ENCODE results near the gene TTC31.

- TF ChIP-seq CTCF (IDR thresholded peaks at IDR 0.05; ENCODE audit: low read depth, low read length), result no peak
- no peak for TF ChIP-seq EZH2phosphoT487 (IDR thresholded peaks at IDR 0.05; ENCODE audit: low read depth)
These were observed 32.2 kb upstream of the TTC31 start for GRCh38 chr2:74450570-74451190.

All from OCI-LY3 (cell line).